Superior temporal gyrus (tissue), 1 donor: ENCODE data around the gene GPC3.
"Not testable (repeated sequence)": the region's sequence is repeated elsewhere in the genome, so short reads cannot be mapped to it uniquely, and the experiment has no call there.

ENCODE experiments used
- DNase-seq: peaks from one replicate; pipeline ENCODE4 v3.0.0-alpha.2; 2016; ENCODE audit errors: extremely low spot score

Gene GPC3

DNA sequence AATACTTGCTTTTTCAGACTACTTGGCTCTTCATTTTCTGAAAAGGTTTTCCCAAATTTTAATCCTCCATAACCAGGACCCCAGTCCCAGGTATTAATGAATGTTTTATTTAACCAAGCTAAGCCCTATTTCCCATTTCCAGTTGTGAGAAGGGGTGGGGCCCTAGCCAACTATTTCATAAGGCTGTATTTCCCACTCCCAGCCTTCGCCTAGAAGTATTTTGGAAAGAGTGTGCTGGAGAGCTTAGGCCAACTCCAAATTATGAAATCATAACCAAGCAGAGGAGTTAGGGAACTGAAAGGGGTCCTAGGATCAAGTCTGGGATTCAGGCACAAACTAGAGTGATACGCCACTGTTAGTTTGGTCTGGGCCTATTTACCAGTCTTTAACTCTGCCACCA is 421.7 kb downstream of the GPC3 start:
- no peak for DNase-seq

DNA sequence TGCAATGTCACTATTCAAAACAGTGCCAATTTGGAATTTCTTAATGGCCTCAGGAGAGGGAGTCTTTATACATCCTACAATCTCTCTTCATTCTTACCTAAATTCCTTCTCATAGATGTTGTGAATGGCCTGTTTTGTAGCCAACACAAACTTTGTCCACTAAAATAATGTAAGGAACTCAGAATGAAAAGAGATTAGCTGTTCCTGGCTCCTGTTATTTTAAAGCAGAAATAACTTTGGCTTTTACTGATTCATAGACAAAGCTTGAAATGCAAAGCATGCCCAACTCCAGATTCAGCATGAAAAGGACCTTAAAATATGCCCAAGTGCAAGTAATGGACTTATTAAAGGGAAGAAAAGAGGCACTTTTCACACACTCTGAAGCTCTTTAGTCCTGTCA is 424.1 kb downstream of the GPC3 start:
- DNase-seq: no peak

DNA sequence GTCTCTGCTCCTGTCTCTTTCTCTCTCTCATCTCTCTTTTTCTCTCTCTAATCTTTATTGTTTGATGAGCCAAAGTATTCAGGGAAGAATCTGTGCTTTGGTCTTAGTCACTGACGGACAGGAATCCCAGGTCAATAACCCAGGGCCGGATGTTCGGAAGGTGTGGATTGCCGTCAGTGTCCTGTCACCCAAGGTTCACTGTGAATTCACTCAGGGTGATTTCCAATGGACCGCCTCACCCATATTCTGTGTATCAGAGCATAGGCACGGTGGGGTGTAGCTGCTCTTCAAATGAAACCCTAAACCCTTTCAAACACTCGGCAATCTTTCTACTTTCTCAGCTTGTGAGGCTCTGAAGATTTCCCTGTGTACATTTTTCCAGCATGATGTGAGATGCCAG is 425.5 kb downstream of the GPC3 start:
- no peak for DNase-seq

DNA sequence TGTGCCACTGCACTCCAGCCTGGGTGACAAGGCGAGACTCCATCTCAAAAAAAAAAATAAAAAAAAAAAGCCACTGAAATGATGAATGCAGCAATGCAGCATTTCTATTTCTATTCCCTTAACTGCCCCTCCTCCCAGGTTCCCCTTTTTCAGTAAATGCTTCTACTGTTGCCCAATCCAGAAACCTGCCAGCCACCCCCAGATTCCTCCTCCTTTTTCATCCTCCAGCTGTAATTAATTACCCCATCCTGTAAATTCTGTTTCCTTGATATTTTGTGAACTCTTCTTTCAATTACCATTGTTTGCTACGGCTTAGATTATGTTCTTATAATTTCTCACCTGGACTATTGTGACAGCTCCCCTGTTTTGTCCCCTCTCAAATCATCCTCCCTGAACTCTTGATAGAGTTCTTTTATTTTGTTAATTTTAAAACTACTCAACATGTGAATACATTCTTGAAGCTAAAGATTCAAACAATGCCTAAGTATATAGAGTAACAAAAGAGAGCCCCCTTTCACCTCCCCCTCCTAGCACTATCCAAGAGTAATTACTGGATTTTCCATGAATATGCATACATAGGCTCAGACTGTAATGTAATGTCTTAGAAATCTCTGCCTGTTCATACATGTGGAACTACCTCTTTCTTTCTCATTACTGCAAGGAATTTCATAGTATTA is 429.5 kb downstream of the GPC3 start:
- no peak for DNase-seq

DNA sequence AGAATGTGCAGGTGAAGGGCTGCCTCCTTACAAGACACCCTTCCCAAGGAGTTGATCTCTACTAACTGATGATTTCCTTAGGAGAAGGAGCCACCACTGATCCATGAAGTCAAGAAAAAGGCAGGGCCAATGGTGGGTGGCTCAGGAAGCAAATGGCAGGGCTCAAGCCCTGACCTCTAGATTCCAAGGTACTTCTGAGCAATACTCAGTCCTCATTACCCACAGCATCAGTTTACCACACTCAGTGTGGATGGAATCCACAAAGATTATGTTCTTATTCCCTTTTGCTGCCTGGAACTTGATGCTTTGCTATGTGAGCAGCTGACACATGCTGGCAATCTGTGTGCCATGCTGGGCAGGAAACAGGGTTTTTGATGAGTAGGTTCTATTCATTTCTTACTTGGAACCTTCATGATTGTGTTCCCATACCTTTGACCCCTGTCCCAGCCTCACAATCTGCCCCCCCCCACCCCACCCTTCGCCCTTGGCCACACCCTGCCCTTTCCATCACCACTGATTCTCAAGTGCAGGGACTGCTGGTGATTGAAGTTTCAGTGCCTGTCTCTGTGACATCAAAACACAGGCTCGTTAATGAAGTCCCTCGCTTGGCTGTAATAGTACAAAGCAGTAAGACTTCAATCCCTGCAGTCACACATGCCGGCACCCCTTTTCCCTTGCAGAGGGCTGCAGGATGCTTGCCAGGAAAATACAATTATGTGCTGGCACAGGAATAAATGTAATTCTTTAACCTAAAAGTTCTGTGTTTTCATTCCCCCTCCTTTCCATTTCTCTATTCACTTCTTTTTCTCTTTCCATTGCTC is 434.5 kb downstream of the GPC3 start:
- no peak for DNase-seq

DNA sequence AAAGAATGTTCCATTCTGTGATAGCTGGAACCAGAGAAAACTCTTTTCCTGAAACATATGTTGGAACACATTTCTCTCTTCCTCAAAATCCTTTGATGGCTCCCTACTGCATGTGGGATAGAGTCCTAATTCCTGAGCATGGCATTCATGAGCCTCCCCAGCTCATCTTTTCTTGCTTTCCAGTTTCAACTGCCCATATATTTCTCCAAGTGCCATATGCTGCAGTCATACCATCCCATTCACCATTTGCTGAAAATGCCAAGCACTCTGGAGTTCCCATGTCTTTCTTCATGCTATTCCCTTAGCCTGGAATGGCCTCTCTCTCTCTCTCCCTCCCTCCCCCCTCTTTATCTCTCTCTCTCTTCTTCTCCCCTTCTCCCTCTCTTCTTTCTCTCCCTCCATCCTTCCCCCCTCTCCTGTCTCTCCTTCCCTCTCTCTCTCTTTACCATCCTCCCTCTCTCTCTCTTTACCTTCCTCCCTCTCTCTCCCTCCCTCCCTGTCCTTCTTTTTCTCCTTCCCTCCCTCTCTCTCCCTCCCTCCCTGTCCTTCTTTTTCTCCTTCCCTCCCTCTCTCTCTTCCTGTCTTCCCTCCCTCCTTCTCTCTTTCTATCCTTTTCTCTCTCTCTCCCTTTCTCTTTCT is 436.0 kb downstream of the GPC3 start:
- DNase-seq: no peak

DNA sequence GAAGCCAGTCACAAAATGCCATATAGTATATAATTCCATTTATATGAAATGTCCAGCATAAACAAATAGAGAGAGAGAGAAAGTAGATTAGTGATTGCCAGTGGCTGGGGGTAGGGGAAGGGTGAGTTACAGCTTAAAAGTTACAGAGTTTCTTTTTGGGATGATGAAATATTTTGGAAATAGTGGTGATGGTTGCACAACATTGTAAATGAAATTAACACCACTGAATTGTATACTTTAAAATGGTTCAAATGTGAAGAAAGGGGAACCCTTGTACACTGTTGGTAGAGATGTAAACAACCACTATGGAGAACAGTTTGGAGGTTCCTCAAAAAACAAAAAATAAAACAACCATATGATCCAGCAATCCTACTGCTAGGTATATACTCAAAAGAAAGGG is 439.0 kb downstream of the GPC3 start:
- no peak for DNase-seq

DNA sequence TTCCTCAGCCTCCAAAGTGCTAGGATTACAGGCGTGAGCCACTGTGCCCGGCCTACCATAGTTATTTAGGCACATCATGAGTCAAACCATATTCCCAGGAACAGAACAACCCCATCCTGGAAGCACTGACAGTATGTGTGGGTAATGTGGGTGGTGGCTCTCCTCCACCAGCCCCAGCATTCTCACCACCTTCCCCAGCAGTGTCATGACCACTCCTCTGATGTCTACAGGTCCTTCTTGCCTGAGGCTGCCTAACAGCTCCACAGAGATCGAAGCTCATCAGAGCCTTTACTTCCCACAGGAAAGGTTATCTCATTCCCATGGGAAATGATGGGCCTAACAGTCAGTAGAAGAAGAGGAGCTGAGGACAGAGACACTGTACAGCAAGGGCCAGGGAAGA is 440.6 kb downstream of the GPC3 start:
- no peak for DNase-seq

DNA sequence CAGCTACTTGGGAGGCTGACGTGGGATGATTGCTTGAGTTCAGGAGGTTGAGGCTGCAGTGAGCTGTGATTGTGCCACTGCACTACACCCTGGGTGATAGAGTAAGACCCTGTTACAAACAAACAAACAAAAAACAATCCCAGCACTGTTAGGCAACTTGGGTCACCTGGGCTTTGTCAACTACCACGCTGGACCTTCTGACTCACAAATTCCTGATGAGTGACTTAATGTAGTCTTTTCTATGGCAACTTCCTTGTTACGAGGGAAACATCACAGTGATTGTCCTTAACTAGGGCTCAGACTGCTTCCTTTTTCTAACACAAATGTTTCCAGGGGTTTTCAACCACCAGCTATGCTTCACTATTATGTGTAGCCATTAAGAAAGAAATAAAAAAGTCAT is 441.3 kb downstream of the GPC3 start:
- DNase-seq: no peak

DNA sequence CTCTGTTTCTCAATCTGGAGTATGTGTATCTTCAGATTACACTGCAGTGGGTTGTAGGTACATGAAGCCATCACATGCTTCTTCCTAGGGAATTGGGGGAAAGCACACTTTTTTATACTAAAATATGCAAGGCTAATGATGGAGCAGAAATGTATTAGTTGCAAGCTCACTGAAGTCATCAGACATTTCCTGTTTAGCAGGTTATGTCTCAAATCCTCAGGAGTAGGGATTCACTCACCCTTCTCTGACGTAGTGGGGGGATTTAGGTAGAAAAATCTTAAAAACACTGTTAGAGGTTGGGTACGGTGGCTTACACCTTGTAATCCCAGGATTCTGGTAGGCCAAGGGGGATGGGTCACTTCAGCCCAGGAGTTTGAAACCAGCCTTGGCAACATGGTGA is 441.7 kb downstream of the GPC3 start:
- DNase-seq: no peak

DNA sequence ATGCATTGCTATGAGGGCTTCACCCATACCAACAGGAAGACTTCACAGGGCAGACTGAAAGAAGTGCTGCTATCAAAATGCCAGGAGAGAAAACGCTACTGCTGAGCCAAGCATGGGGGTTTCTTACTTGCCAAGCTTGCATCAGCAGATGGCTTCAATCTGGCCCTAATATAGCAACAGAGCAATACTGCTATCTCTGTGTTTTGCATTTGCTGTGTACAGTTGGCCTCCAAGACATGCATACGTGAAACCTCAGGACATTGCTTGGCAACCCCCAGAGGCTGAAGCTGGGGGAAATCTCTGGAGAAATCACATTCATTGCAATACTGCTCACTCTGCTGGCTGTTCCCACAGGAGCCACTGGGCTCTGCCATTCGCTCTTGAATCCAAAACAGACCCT is 442.9 kb downstream of the GPC3 start:
- DNase-seq: no peak

DNA sequence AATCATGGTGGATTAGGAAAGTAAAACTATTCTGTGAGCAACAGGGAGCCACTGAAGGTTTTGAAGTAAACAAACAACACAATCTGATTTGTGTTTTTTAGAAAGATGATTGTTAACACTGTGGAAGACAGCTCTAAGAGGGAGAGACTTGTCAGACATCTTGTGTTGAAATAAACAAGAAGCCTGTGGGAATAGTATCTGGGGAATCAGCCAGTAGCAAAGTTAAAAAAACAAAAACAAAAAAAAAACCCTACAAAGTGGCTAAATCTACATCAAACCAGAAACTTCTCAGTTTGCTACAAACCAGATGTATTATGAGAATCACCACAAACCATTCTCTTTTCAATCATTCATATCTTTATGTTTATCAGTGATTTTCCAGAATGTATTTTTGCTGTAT is 444.4 kb downstream of the GPC3 start:
- no peak for DNase-seq

DNA sequence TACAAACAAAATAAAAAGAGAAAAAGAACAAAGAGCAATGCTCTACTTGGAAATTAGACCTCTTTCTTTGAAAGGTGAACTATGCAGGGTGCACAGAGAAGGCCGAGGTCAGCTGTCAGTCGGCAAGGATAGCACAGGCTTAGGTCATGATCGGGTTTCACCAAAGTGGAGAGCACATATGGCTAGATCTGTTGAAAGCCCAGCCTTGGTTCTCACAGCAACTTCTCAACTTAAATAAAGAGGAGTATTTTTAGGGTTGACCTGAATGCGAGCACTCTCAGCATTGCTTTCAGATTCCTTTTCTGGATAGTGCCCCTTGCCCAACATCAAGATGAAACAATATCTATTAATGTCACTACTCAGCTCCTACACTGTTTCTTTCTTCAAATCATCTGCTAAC is 447.2 kb downstream of the GPC3 start:
- no peak for DNase-seq

DNA sequence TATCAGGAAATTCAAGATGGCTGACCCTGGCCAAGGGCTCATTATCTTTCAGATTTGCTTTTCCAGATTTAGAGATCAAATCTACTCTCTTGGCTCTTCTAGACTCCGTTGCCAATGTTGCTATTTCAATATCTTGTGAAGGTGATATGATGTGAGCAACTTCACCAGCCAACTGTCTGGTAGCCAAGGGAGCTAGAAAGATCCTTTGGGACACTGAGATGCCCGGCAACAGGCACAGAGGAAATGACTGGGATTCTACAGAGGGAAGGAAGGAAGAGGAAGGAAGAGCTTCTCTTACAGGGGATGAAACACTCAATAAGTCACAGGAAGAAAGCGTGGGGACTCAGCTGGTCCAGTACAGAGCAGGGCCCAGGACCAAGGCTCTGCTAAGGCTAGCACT is 448.3 kb downstream of the GPC3 start:
- no peak for DNase-seq

DNA sequence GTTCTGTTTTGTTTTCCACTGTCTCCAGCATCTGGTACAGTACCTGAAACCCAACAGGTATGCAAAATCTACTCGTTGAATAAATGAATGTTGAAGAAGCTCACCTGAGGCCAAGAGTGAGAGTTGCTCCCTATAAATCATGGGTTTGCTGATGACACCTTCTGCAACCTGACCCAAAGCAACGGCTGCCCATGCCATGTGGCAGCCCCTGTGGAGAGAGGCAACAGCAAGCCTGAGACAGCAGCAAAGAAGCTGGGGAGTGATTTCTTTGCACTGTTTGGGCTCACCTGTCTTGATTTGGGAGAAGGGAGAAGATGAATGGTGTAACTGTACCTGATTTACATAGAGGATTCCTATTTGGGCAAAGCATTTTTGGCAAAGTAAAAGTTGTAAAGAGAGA is 450.3 kb downstream of the GPC3 start:
- no peak for DNase-seq

DNA sequence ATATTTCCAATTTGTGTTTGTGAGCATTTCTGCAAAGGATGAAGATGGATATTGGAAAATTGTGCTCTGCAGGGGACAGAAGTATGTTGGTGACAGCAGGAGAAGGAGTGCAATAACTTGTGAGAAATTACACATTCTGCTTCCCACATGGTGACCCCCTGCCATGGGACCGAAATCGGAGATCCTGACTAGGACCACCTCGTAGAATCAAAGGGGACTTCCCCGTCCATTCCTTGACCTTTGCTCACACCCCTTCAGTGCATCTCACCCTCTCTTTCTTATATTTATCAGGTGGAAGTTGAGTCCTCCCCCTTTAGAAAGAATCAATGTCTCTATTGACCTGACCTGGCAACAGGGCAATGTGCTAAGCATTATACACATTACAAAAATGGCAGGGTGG is 451.2 kb downstream of the GPC3 start:
- no peak for DNase-seq

DNA sequence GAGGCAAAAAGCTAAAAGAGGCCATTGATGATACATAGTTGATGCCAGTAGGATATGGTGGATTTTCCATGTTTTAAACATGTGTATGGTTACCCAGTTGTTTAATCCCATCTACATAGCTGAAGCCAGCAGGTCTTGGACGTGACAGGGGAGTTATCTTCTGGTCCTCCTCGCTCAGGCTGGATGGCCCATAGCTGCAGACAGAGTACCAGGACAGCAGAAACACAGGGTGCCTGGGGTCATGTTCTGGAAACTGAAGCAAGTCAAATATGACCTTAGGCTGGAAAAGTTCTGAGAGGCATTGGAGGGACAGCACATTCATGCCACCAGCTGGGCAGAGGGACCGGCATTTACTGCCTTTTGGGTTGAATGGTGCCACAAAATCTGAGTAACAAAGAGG is 452.1 kb downstream of the GPC3 start:
- no peak for DNase-seq

DNA sequence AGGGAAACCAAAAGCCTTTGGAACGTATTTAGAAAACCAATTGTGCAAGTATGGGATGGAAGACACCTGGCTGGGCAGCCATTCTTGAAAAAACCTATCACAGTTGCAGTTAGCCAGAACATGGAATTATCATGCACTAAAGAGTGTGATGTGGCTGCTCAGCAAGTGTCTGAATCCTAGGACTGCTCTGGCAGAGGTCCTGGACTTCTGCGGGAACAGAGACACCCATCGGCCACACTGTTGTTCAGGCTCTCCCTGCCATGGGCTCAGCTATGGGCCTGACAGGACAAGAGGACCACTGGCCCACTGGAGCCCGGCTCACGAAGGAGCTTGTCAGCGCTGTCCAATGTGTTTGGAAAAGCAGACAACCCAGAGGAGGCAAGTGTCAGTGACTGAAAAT is 454.4 kb downstream of the GPC3 start:
- DNase-seq: no peak

DNA sequence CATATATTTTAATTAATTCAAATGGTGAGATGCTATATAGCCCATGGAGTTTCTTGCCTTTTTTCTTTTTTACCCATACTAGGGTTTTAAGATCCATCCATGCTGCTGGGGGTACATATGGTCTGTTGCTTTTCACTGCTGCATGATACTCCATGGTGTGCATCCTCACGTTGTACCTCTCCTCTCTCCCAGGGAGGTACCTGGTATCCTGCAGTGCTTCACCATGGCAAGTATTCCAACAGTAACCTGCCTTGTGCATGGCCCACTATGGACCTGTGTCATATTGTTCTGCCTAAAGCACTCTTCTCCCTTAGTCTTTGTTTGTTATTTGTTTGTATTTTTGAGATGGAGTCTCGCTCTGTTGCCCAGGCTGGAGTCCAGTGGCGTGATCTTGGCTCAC is 455.8 kb downstream of the GPC3 start:
- no peak for DNase-seq

DNA sequence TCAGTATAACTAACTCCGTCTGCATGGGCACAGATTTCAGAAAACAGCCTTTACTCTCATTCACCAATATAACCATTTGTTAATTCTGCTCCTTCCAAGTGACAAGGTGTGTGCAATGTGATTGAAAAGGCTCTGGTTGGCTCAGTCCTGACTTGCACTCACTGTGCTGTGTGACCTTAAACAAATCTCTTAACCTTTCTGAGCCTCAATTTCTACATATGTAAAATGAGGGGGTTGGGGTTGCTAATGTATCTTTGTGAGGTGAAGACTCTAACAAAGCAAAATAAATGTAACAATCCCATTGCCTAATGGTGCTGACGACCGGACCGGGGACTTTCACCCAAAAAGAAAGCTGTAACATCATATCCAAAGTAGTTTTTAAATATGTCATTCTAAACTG is 457.6 kb downstream of the GPC3 start:
- no peak for DNase-seq

DNA sequence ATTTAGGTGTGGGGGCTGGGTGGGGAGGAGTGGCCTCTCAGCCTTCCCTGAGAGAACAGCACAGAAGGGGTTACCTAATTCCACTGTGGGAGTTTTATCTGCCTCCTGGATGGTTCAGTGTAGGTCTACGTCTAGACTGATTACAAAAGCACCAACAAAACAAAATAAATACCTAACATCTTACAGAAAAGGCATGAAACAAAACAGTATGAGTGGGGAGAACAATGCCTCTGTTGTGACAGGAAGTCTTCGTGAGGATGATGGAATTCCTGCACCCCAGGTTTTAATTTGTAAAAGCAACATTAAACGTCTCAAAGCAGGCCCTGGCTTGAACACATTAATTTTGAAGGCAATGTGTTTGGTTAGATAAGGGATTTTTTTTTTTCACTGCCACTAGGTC is 458.0 kb downstream of the GPC3 start:
- DNase-seq: no peak

DNA sequence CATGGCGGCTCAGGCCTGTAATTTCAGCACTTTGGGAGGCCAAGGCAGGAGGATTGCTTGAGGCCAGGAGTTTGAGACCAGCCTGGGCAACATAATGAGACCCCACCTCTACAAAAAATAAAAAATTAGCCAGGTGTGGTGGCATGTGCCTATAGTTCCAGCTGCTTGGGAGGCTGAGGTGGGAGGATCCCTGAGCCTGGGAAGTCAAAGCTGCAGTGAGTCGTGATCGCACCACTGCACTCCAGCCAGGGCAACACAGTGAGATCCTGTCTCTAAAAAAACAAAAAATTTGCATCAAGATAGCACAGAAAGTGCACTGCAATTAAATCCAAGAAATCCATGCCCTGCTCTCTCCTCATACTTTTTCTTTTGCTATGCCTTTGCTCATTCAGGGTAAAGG is 458.6 kb downstream of the GPC3 start:
- not testable (repeated sequence) for DNase-seq

DNA sequence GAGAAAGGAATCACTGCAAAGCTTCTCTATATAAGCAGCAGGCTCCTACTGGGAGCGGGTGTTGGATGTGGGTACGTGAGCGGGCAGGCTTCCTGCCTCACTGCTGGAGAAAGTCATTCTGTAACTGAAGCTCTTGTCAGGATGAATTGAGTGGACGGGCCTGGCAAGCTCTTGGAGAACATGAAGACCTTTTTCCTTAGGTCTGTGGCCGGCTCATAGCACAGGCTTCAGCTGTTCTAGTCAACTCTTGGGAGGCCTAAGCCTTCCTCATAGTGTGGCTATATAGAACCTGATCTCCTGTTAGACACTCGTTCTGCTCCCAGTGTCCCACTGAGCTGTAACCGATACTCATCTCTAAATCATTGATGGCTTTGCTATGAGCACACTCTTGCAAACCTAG is 461.9 kb downstream of the GPC3 start:
- DNase-seq: no peak
